HFFc6 (cell line): ENCODE results near the gene GALNT17. TPM values are rescaled to one million over a fixed set of nuclear protein-coding genes. Genes with fewer than 3 reads are reported as not detected.

Experiments
- DNase-seq: peaks from one replicate; pipeline ENCODE4 v3.0.0-alpha.2; 2018
- H3K27ac Mint-ChIP-seq: 2 replicates; pipeline ENCODE4 v1.8.0; 2020; ENCODE audit warnings: mild to moderate bottlenecking, mixed read lengths
- H3K27me3 Mint-ChIP-seq: 2 replicates; pipeline ENCODE4 v1.8.0; 2021; ENCODE audit warnings: mild to moderate bottlenecking, moderate library complexity, mixed read lengths; ENCODE audit not compliant: insufficient read depth
- H3K36me3 Mint-ChIP-seq: 2 replicates; pipeline ENCODE4 v1.8.0; 2021; ENCODE audit warnings: low read depth, mixed read lengths
- H3K4me1 Mint-ChIP-seq: 2 replicates; pipeline ENCODE4 v1.8.0; 2020; ENCODE audit warnings: low read depth, mixed read lengths
- H3K4me3 Mint-ChIP-seq: 2 replicates; pipeline ENCODE4 v1.8.0; 2020; ENCODE audit warnings: mild to moderate bottlenecking, moderate library complexity, mixed read lengths
- H3K9me3 Mint-ChIP-seq: 2 replicates; pipeline ENCODE4 v1.8.0; 2020; ENCODE audit warnings: mild to moderate bottlenecking, mixed read lengths
- total RNA-seq, 6 experiments: library from RNA; stranded (reverse); fragmentation: NEBNext Ultra II Directional; extraction: Animal tissue kit (Norgen Biotek cat#: 25700); gene quantifications; 2 replicates in 1 of 6; 3 replicates in 5 of 6; pipeline ENCODE4 v1.2.3, GENCODE V29; 2021
- TF ChIP-seq, protein P1 (sequence below): fragments of 200-600 bp; sonication (generic); IDR thresholded peaks from 2 replicates; pipeline ENCODE4 v1.5.0; 2021; ENCODE audit warnings: antibody characterized with exemption, mild to moderate bottlenecking

GALNT17 gene
- total RNA-seq, 6 experiments from 2014 or later, result not detected

DNA sequence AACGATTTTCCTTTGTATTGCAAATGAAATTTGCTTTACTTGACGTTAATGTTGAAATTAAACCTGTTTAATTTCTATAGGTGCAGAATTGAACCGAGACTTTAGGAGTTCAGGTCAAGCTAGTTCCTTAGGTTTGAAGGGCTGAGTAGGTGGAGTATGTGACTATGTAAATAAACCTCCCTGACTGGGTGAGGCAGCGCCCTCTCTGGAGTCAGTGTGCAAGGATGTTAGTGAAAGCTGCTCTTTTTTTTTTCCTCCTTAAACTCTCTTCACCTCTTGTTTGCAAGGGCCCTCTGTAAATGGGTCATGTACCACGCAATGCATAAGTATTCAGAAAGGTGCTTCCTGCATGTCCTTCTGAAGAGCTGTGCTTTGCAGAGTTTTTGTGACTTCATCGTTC is 33.8 kb downstream of the GALNT17 start:
- Mint-ChIP-seq H3K36me3 (no peaks in the 10 kb centered on the region), H3K4me1 (no peaks in the 10 kb centered on the region), H3K4me3 (no peak overlapping the region), H3K27me3 (no peaks in the 10 kb centered on the region), H3K27ac (no peak overlapping the region), H3K9me3 (peaks cover 30% of the 10 kb centered on the region)
- no peak for DNase-seq
- TF ChIP-seq, protein P1, sequence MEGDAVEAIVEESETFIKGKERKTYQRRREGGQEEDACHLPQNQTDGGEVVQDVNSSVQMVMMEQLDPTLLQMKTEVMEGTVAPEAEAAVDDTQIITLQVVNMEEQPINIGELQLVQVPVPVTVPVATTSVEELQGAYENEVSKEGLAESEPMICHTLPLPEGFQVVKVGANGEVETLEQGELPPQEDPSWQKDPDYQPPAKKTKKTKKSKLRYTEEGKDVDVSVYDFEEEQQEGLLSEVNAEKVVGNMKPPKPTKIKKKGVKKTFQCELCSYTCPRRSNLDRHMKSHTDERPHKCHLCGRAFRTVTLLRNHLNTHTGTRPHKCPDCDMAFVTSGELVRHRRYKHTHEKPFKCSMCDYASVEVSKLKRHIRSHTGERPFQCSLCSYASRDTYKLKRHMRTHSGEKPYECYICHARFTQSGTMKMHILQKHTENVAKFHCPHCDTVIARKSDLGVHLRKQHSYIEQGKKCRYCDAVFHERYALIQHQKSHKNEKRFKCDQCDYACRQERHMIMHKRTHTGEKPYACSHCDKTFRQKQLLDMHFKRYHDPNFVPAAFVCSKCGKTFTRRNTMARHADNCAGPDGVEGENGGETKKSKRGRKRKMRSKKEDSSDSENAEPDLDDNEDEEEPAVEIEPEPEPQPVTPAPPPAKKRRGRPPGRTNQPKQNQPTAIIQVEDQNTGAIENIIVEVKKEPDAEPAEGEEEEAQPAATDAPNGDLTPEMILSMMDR, result no peak

DNA sequence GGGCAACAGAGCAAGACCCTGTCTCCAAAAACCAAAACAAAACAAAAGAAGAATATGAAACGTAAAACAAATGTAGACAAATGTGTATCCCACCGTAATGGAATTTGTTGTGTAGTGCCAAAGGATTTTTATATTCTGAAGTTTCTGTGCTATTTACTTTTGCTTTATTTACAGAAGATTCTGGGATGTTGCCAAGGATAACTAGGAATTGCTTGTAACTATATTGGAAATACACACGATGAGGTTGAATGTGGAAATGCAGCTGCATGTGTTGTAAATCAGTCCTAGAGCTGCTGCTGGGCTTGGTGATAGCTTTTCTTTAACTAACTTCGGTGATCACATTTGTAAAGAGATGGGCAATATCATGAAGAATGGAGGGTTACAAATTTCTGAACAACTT is 39.5 kb downstream of the GALNT17 start:
- no peaks in the 10 kb centered on the region for H3K27me3 Mint-ChIP-seq
- TF ChIP-seq, protein P1, result no peak
- H3K4me3 Mint-ChIP-seq, result no peak overlapping the region
- H3K27ac Mint-ChIP-seq, result no peak overlapping the region
- H3K36me3 Mint-ChIP-seq, result peaks cover 6% of the 10 kb centered on the region; the same call in 1 of the 2 replicates
- peaks cover 33% of the 10 kb centered on the region for H3K9me3 Mint-ChIP-seq
- no peak for DNase-seq
- H3K4me1 Mint-ChIP-seq, result no peaks in the 10 kb centered on the region

DNA sequence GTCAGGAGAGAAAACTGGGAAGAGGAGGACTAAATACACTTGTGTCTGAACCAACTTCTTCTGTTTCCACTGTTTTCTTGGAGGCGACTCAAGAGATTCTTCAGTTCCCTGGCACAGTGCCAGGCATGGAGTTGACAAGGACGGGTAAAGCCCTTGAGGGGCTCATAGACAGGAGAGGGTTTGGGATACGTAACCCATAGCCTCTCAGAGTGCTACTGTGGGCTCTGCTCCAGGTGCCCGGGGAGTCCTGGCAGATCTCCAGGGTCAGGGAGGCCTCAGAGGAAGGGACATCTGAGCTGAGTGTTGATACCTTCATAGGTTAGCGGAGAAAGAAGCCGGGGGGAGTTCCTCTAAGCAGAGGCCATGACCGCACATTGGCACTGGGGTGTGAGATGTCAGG is 42.0 kb downstream of the GALNT17 start:
- no peak overlapping the region for H3K27ac Mint-ChIP-seq
- TF ChIP-seq, protein P1, result no peak
- H3K36me3 Mint-ChIP-seq, result peaks cover 6% of the 10 kb centered on the region; the same call in 1 of the 2 replicates
- DNase-seq, result no peak
- no peaks in the 10 kb centered on the region for H3K27me3 Mint-ChIP-seq
- no peaks in the 10 kb centered on the region for H3K4me1 Mint-ChIP-seq
- H3K4me3 Mint-ChIP-seq, result no peak overlapping the region
- H3K9me3 Mint-ChIP-seq, result peaks cover 32% of the 10 kb centered on the region

DNA sequence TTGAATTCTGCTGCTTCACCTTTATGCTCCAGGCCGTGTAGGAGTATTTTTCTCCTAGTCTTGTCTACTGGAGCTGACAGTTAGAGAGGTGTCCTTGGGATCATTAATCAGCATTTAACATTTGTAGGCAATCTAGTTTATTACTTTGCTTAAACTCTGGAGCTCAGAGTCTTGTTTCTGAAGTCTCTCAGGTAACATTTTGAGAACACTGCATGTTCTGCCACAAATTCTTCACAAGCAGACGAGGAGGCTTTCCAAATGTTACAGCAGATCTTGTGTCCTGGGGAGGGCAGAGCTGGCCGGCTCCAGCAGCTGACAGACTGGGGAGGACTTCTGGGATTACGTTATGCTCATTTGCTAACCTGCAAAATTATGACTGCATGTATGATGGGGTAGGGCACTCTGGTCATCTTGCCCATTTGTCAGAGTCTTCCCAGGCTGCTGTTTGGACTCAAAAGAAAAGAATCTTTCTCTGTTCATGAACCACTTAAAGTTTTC is 50.5 kb downstream of the GALNT17 start:
- Mint-ChIP-seq H3K4me3 (no peak overlapping the region), H3K4me1 (no peaks in the 10 kb centered on the region), H3K27me3 (no peaks in the 10 kb centered on the region), H3K36me3 (no peaks in the 10 kb centered on the region), H3K27ac (no peak overlapping the region), H3K9me3 (peaks cover 65% of the 10 kb centered on the region)
- TF ChIP-seq, protein P1, result no peak
- DNase-seq, result no peak

DNA sequence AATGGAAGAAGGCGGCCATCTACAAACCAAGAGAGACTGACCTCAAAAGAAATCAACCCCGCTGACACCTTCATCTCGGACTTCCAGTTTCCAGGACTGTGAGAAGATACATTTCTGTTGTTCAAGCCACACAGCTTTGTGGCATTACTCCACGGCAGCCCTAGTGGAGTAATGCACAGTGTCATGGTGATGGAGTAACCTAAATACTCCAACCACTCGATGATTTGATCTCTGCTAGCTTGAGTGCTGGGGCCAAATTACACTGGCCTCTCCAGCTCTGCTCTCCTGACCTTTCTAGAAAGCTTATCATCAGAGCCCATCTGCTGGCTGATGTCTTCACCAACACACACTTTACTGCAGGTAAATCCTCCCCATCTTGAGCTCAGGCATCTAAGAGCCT is 52.2 kb downstream of the GALNT17 start:
- Mint-ChIP-seq H3K9me3 (peaks cover 66% of the 10 kb centered on the region), H3K4me1 (no peaks in the 10 kb centered on the region), H3K4me3 (no peak overlapping the region), H3K27me3 (no peaks in the 10 kb centered on the region), H3K36me3 (peaks cover 4% of the 10 kb centered on the region; the same call in 1 of the 2 replicates), H3K27ac (no peak overlapping the region)
- TF ChIP-seq, protein P1, result no peak
- no peak for DNase-seq

DNA sequence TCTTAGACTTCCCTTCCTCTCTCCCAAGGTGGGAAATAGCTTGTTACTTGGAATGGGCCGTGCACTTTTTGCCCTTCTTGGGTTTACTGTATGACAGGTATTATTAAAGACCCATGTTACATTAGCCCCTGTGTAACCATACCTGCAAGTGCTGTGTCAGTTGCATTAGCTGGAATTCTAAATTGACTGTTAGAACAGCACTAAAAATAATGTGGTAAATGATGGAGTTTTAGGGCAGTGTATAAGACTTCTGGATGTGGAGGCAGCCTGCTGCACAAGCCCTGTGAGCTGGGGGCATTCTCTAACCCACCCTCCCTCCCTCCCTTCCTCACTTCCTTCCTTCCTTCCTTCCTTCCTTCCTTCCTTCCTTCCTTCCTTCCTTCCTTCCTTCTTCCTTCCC is 52.7 kb downstream of the GALNT17 start:
- no peak overlapping the region for H3K4me3 Mint-ChIP-seq

More for the DNA sequence above, 52.7 kb downstream of the GALNT17 start:
- H3K27me3 Mint-ChIP-seq, result no peaks in the 10 kb centered on the region
- H3K27ac Mint-ChIP-seq, result no peak overlapping the region
- DNase-seq, result no peak
- H3K9me3 Mint-ChIP-seq, result peaks cover 66% of the 10 kb centered on the region
- H3K36me3 Mint-ChIP-seq, result peaks cover 9% of the 10 kb centered on the region; the same call in 1 of the 2 replicates
- TF ChIP-seq, protein P1, result no peak
- H3K4me1 Mint-ChIP-seq, result no peaks in the 10 kb centered on the region
